HG02870 (cell line): ENCODE data around the gene GPNMB.
"Not testable (repeated sequence)": the region's sequence is repeated elsewhere in the genome, so short reads cannot be mapped to it uniquely, and the experiment has no call there.

ENCODE experiments used
- ATAC-seq: cut with Tn5 transposase; IDR thresholded peaks from one replicate; pipeline ENCODE4 v1.9.1; 2021; ENCODE audit warnings: mild to moderate bottlenecking, moderate library complexity; ENCODE audit not compliant: unreplicated experiment

GPNMB gene

DNA sequence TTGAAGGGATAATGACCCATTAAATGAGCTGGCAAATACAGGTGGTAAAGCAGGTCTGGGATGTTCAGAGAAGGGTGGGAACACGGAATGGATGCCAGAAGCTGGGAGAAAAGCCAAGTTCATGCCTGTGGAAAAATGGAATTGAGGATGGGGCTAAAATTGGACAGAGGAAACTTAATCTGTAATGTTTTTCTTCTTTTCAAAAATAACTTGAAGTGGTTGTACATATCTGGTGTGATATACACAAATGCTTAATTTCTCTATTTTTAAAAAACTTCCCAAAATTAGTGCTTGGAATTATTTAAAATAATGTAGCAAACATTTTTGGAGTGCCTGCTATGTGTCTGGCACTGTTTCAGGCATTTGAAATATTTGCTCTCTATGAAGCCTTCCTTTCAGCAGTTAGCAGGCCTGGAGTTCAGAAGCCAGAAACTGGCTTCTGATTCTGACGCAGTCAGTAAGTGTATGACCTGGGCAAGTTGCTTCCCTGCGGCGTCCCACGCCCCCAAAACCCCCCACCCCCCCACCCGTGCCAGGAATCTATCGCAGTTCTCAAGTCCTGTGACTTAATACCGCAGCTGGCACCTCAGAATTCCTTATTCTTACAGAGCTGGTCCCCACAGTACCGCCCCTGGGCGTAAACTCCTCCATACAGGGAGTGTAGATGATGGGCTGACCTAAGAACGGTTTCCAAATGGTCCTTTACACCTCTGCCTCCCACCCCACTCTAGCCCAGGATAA, 51.7 kb downstream of the GPNMB start:
- no peak for ATAC-seq

DNA sequence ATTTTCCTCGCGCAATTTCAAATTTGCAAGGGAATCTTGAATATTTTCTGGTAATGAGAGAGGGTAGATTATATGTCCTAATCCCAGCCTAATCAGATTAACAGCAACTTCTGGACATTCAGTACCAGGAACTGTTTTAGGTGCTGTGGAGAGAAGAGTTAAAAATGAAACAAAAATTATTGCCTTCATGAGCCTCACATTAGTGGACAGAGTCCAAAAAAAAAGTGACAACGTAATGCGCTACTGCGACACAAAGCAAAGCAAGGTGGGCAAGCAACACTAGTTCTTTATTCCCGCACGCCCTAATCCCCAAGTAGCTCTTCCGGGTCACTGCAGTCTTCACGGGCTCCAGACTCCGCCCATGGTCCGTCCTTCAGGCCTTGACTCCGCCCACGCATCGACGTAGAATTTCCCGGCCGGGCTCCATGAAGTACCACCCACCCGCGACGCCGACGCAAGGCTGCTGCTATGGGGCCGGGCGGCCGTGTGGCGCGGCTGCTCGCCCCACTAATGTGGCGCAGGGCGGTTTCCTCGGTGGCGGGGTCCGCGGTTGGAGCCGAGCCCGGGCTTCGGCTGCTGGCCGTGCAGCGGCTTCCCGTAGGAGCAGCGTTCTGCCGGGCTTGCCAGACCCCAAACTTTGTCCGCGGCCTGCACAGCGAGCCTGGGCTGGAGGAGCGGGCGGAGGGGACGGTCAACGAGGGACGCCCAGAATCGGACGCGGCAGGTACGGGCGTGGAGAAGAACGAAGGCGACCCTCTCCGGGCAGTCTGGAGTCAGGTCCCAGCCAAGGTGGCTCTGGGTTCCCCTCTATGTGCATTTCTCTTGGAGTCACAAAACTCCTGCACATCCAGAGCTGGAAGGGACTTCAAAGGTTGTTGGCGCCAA, 52.6 kb downstream of the GPNMB start, which contains the start of gene MALSU1:
MALSU1 (plus strand) TSS at position 455 of the 885 bp plus-strand sequence; CDS start at position 469, 14 bp downstream.
- ATAC-seq: peak; percentile 98

DNA sequence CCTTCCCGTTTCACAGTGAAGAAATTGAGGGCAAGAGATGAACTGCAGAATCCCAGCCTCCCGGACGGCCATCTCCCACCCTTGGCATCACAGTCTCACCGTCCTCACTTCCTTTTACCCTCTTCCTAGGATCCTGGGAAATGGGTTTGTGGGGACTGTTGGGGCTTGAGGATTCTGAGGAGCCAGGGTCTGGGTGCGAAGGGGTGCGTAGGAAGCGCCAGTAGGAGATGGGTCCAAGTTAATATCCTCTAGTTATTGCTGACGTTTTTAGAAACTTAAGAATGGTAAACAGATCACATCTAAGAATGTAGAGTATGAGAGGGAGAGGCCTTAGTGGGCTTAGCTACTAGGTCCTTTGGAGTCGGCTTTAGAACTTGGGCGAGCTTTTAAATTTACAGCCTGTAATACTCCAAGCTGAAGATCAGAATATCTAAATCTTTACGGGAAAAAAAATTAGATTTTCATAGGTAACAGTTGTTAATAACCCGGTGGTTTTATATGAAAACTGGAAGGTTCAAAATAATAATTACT, 53.3 kb downstream of the GPNMB start:
- ATAC-seq: no peak

DNA sequence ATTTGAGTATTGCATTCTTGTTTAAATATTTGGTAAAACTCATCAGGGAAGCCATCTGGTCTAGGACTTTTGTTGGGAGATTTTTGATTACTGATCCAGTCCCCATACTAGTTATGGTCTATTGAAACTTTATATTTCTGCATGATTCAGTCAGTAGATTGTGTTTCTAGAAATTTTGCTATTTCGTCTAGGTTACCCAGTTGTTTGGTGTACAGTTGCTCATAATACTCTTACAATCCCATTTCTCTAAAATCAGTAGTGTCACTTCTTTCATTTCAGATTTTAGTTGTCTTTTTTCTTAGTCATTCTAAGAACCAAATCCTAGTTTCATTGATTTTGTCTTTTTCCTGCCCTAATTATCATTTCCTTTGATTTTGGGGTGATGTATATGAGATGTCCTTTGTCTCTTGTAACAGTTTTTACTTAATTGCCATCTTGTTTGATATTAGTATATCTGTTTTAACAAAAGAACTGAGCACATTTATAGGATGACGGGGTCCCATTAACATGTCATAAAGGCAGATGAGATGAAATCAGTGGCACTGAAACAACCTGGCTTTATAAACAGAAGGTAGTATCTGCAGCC, 60.5 kb downstream of the GPNMB start:
- ATAC-seq: no peak

DNA sequence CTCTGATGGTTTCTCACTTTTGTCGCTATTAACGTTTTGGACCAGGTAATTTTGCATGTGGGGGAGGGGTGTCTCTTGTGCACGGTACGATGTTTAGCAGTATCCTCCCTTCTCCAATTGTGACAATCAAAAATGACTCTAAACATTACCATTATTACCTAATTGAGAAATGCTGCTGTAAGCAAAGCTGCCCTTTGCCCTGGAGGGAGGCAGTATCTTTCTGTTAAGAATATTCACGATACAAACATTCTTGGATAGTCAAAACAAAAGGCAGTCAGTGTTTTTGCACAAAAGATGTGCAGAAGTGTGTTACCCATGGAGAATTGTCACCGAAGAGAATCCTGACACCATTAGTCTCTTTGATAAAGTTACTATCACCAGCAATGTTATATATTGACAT, 62.2 kb downstream of the GPNMB start:
- no peak for ATAC-seq

DNA sequence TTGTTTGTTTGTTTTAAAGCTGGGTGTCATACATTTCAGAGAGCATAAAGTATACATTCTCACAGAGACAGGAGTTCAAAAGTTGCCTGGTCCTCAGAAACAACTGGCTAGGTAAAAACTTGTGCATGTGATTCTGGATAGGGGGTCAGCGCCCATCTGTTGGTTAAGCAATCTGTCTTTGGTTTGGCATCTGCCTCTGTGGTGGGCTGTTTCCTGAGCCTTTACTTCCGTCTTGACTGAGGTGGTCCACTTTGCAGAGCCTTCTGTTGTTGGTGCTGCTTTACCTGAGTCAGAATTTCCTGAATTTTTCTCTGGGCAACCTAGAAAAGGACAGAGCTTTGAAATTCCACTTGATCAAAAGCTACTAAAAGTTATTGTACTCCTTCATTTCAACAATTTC, 65.6 kb downstream of the GPNMB start:
- ATAC-seq: not testable (repeated sequence)

DNA sequence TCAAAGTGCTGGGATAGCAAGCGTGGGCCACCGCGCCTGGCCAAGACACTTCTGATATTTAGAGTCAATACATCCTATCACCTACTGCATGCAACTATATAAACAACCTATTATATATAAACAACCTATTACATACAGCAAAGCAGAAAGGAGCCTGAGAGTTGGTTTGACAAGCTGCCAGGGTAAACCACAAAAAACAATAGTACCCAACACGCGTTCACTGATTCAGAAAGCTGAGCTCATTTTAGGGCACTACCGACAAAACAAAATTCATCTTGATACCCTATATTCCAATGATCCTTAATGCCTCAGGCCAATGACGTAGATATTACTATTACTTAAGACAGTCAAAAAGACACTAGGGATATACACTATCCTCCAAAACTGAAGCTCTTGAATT, 68.8 kb downstream of the GPNMB start:
- ATAC-seq: no peak
